K562 (cell line): ENCODE data around the gene NEFH. TPM values are rescaled to one million over a fixed set of nuclear protein-coding genes. Genes with fewer than 3 reads are reported as not detected.
A peak's percentile ranks its signal among the peaks of the same experiment; 100 is the strongest.

Experiments used
- AFF4 ChIP-seq: sonication (generic); formaldehyde crosslinking; IDR thresholded peaks from 2 replicates; pipeline ENCODE4 v1.8.0; 2023; ENCODE audit warnings: mild to moderate bottlenecking, missing genetic modification reagents
- CCNT2 ChIP-seq: IDR thresholded peaks from 2 replicates; pipeline ENCODE4 v1.6.1; 2011; ENCODE audit warnings: borderline replicate concordance, low read depth, mild to moderate bottlenecking, moderate library complexity, mixed read lengths, low read length; ENCODE audit not compliant: insufficient read length; ENCODE audit errors: extremely low read depth
- CHD2 ChIP-seq: IDR thresholded peaks from 2 replicates; pipeline ENCODE4 v1.6.1; 2011; ENCODE audit warnings: low read depth, low read length
- KAT7 ChIP-seq: sonication (generic); formaldehyde crosslinking; IDR thresholded peaks from 2 replicates; pipeline ENCODE4 v1.8.0; 2022; ENCODE audit warnings: missing genetic modification reagents, mild to moderate bottlenecking, borderline replicate concordance
- KDM2B ChIP-seq: fragments of 250-450 bp; sonication (Bioruptor Pico); IDR thresholded peaks from 2 replicates; pipeline ENCODE4 v1.8.0; 2021; ENCODE audit warnings: mild to moderate bottlenecking, moderate library complexity
- NONO ChIP-seq, 2 experiments: fragments of 200-400 bp in 1 of 2; fragments of 450-650 bp in 1 of 2; formaldehyde crosslinking in 1 of 2; IDR thresholded peaks; 2 replicates each; pipeline ENCODE4 v1.6.1; 2017; ENCODE audit warnings: low read depth in 2 of 2, mild to moderate bottlenecking in 2 of 2, moderate library complexity in 2 of 2, low read length in 1 of 2
- POLR2G ChIP-seq: fragments of 200-400 bp; formaldehyde crosslinking; IDR thresholded peaks from 2 replicates; pipeline ENCODE4 v1.6.1; 2017; ENCODE audit warnings: low read depth, mild to moderate bottlenecking, antibody characterized with exemption, low read length, moderate library complexity
- SMAD4 ChIP-seq: fragments of 250-450 bp; sonication (Bioruptor Pico); conservative IDR thresholded peaks from 2 replicates; pipeline ENCODE4 v1.8.0; 2021; ENCODE audit warnings: inconsistent platforms, mild to moderate bottlenecking, moderate library complexity
- STAT5A ChIP-seq: IDR thresholded peaks from 2 replicates; pipeline ENCODE4 v1.6.1; 2012; ENCODE audit warnings: low read length, inconsistent platforms, borderline replicate concordance
- SUPT5H ChIP-seq: fragments of 450-650 bp; IDR thresholded peaks from 2 replicates; pipeline ENCODE4 v1.6.1; 2016
- ZBTB12 ChIP-seq: fragments of 250-450 bp; sonication (Bioruptor Pico); IDR thresholded peaks from 2 replicates; pipeline ENCODE4 v1.4.0; 2020
- ZFX ChIP-seq: sonication (generic); formaldehyde crosslinking; IDR thresholded peaks from 2 replicates; pipeline ENCODE4 v1.8.0; 2022; ENCODE audit warnings: mild to moderate bottlenecking, missing genetic modification reagents, moderate library complexity
- ZNF282 ChIP-seq: sonication (generic); formaldehyde crosslinking; IDR thresholded peaks from 2 replicates; pipeline ENCODE4 v1.8.1; 2023; ENCODE audit warnings: missing genetic modification reagents
- polyA plus RNA-seq, 8 experiments: library from polyadenylated mRNA; depleted of rRNA in 4 of 8; stranded (reverse) in 5 of 8; unstranded in 3 of 8; fragments of >200 nt; fragmentation: Nextera tagmentation in 2 of 8; fragmentation: Illumina TruSeq in 1 of 8; extraction: Ambion mirVana in 2 of 8; extraction: Trizol in 1 of 8; gene quantifications; 2 replicates each; pipeline versions ENCODE4 v1.2.1 to v1.2.3, GENCODE V29; 2011 to 2014; ENCODE audit warnings: inconsistent platforms in 1 of 8, missing spikeins in 1 of 8
- total RNA-seq, 7 experiments: library from RNA; depleted of rRNA in 6 of 7; stranded (reverse); fragments of >200 nt in 6 of 7; fragmentation: Illumina TruSeq in 2 of 7; extraction: Trizol in 2 of 7; gene quantifications; 2 replicates each; pipeline versions ENCODE4 v1.2.1 to v1.2.3, GENCODE V29; 2011 to 2021; ENCODE audit warnings: low replicate concordance in 1 of 7
- TF ChIP-seq, protein P1 (sequence below): sonication (generic); formaldehyde crosslinking; IDR thresholded peaks from 2 replicates; pipeline ENCODE4 v1.9.0; 2022; ENCODE audit warnings: mild to moderate bottlenecking, missing genetic modification reagents
- TF ChIP-seq, protein P2 (sequence below): fragments of 450-650 bp; IDR thresholded peaks from 2 replicates; pipeline ENCODE4 v1.6.1; 2018; ENCODE audit not compliant: partially characterized antibody
- TF ChIP-seq, protein P3 (sequence below): conservative IDR thresholded peaks from 2 replicates; pipeline ENCODE4 v1.6.1; 2011; ENCODE audit warnings: low read depth, mild to moderate bottlenecking, low read length; ENCODE audit not compliant: control insufficient read depth

The NEFH gene
- total and polyA plus RNA-seq, 9 of the 15 experiments (the other 6 are each of a cell fraction or from before 2014, with no cell fraction given): 2.3 to 26.9 (median 10.8) TPM

GRCh38 chr22:29480512-29481264 lies 670 bp downstream of the NEFH start (continued):
- TF ChIP-seq ZFX (CRISPR knock-in tag) (peak; percentile 74), ZNF282 (peak; percentile 96), SUPT5H (no peak), AFF4 (peak; percentile 82; the same call in 1 of the 2 replicates), POLR2G (peak; percentile 45; the same call in 1 of the 2 replicates), SMAD4 (CRISPR knock-in tag) (peak; percentile 54; the same call in 1 of the 2 replicates), CHD2 (peak; percentile 97), CCNT2 (peak; percentile 74), KDM2B (CRISPR knock-in tag) (no peak), ZBTB12 (CRISPR knock-in tag) (peak; percentile 67), KAT7 (peak; percentile 86; the same call in 1 of the 2 replicates), NONO (IDR thresholded peaks at IDR 0.05; ENCODE audit: low read depth in 2 of 2, low read length in 1 of 2) (no peak), STAT5A (no peak)
- TF ChIP-seq, protein P1, sequence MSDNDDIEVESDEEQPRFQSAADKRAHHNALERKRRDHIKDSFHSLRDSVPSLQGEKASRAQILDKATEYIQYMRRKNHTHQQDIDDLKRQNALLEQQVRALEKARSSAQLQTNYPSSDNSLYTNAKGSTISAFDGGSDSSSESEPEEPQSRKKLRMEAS (CRISPR knock-in tag): peak; percentile 95
- TF ChIP-seq, protein P2, sequence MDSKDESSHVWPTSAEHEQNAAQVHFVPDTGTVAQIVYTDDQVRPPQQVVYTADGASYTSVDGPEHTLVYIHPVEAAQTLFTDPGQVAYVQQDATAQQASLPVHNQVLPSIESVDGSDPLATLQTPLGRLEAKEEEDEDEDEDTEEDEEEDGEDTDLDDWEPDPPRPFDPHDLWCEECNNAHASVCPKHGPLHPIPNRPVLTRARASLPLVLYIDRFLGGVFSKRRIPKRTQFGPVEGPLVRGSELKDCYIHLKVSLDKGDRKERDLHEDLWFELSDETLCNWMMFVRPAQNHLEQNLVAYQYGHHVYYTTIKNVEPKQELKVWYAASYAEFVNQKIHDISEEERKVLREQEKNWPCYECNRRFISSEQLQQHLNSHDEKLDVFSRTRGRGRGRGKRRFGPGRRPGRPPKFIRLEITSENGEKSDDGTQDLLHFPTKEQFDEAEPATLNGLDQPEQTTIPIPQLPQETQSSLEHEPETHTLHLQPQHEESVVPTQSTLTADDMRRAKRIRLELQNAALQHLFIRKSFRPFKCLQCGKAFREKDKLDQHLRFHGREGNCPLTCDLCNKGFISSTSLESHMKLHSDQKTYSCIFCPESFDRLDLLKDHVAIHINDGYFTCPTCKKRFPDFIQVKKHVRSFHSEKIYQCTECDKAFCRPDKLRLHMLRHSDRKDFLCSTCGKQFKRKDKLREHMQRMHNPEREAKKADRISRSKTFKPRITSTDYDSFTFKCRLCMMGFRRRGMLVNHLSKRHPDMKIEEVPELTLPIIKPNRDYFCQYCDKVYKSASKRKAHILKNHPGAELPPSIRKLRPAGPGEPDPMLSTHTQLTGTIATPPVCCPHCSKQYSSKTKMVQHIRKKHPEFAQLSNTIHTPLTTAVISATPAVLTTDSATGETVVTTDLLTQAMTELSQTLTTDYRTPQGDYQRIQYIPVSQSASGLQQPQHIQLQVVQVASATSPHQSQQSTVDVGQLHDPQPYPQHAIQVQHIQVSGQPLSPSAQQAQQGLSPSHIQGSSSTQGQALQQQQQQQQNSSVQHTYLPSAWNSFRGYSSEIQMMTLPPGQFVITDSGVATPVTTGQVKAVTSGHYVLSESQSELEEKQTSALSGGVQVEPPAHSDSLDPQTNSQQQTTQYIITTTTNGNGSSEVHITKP: peak; percentile 67
- TF ChIP-seq, protein P3, sequence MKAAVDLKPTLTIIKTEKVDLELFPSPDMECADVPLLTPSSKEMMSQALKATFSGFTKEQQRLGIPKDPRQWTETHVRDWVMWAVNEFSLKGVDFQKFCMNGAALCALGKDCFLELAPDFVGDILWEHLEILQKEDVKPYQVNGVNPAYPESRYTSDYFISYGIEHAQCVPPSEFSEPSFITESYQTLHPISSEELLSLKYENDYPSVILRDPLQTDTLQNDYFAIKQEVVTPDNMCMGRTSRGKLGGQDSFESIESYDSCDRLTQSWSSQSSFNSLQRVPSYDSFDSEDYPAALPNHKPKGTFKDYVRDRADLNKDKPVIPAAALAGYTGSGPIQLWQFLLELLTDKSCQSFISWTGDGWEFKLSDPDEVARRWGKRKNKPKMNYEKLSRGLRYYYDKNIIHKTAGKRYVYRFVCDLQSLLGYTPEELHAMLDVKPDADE: peak; percentile 47; the same call in 1 of the 2 replicates
